Endometrial microvascular endothelial cells (primary cell): ENCODE results near the gene TERF2IP. TPM values are rescaled to one million over a fixed set of nuclear protein-coding genes. Genes with fewer than 3 reads are reported as not detected.

Source experiments
- in situ Hi-C: cut with HindIII; loops from 2 replicates; pipeline ENCODE4 v1.10.0; 2017; ENCODE audit warnings: low sequenced_read_pairs, low pct_unique_long_range_greater_than_20kb; ENCODE audit errors: inconsistent ontology term
- total RNA-seq: library from RNA; depleted of rRNA; stranded (reverse); fragments of >200 nt; gene quantifications from one replicate; pipeline ENCODE4 v1.2.3, GENCODE V29; 2015; ENCODE audit errors: inconsistent ontology term

Gene TERF2IP
- total RNA-seq, 1 donor from 2014 or later = 45.5 TPM

DNA sequence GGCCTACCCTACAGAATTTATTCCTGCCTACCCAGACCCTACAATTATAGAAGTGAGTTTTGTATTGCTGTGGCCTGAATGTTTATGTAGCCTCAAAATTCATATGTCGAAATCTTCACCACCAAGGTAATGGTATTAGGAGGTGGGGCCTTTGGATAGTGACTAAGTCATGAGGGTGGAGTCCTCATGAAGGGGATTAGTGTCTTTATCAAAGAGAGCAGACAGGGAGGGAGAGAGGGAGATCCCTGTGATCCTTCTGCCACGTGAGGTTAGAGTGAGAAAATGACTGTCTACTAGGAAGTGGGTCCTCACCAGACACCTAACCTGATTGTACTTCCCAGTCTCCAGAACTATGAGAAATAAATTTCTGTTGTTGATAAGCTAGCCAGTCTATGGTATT, 54.7 kb downstream of the TERF2IP start:
- in situ Hi-C loops = no loop called here

DNA sequence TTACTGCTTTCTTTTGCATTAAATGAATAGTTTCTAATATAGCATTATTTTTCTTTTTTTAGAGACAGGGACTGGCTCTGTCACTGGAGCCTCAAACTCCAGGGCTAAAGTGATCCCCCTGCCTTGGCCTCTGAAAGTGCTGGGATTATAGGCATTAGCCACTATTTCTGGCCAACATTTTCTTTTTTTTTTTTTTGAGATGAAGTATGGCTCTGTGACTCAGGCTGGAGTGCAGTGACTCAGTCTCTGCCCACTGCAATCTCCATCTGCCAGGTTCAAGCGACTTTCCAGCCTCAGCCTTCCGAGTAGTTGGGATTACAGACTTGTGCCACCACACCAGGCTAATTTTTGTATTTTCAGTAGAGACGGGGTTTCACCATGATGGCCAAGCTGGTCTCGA, 55.7 kb downstream of the TERF2IP start:
- in situ Hi-C loops = no loop called here

Other genes with a start within 250 kb of the TERF2IP start
- 60.5 TPM for gene CFDP1, start 214.3 kb upstream of the TERF2IP start, total RNA-seq
- 24.3 TPM for gene TMEM170A, start 183.1 kb upstream of the TERF2IP start, total RNA-seq
- gene CHST6, start 152.3 kb upstream of the TERF2IP start, total RNA-seq = 0.19 TPM
- gene CHST5, start 111.7 kb upstream of the TERF2IP start, total RNA-seq = not detected
- gene TMEM231, start 91.5 kb upstream of the TERF2IP start, total RNA-seq = 5.8 TPM
- 56.8 TPM for gene GABARAPL2, start 81.4 kb upstream of the TERF2IP start, total RNA-seq
- 58.7 TPM for gene ADAT1, start 24.5 kb upstream of the TERF2IP start, total RNA-seq
- gene KARS1, start 108 bp upstream of the TERF2IP start, total RNA-seq = 218 TPM
- not detected for gene CPHXL2, start 29.2 kb downstream of the TERF2IP start, total RNA-seq
- gene DUXB, start 53.7 kb downstream of the TERF2IP start, total RNA-seq = not detected
- gene CPHXL, start 78.7 kb downstream of the TERF2IP start, total RNA-seq = not detected